HG02943 (cell line): ENCODE measurements around the gene EBF3.
"Not testable (repeated sequence)": the region's sequence is repeated elsewhere in the genome, so short reads cannot be mapped to it uniquely, and the experiment has no call there.

Experiments used
- ATAC-seq: cut with Tn5 transposase; IDR thresholded peaks from one replicate; pipeline ENCODE4 v1.9.1; 2021; ENCODE audit warnings: mild to moderate bottlenecking, low read depth, moderate library complexity; ENCODE audit not compliant: unreplicated experiment

The EBF3 gene

DNA sequence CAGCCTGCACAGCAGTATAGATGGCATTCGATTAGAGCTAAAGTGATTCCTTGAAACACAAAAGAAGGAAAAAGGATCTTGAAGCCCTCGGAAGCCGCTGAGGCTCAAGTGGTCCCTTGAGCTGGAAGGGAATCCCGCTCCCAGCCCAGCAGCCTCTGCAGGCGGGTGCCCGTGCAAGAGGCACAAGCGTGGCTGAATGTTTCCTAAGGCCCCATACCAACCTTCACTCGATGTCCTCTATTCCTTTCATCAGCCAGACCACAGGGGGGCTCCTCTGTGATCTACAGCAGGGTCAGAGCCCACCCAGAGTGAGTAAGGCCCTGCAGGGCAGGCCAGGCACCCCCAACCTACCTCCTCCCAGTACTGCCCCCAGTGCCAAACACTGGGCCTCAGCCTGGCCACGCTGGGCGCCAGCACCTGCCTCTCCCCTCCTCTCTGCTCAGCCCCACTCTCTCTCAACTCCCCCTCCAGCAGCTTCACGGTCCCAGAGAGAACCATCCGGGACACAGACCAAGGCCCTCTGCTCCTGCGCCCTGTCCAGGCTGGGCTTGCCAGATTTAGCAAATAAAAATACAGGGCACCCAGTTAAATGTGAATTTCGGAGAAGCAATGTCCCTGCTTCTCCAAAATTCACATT lies 30.5 kb downstream of the EBF3 start:
- ATAC-seq, result no peak

DNA sequence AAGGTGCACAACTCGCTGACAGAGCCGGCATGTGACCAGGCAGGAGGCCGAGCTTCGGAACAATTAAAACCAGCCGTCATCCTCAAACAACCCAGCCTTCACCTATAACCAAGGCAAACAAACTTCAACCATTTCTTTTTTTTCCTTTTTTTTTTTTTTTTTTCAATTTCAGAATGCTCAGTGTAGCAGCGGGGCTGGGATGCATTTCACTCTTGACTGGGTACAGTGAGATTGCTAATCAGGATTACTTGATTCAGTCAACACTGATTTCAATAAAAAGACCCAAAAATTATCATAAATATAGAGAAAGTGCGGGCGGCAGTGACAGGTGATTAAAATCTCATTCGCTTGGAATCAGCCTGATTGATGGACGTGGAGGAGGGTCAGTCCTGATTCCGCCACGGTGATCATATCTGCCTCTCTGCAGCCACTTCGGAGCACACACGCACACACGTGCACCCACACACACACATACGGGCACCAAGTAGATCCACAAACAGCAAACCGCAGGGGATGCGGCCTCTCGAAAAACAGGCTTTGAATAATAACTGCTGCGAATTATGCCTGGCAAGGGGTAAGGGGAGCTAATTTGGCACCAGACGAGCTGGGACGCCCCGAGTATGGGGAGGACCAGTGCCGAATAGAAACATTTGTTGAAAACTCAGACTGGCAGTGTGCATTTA lies 31.2 kb downstream of the EBF3 start:
- no peak for ATAC-seq

DNA sequence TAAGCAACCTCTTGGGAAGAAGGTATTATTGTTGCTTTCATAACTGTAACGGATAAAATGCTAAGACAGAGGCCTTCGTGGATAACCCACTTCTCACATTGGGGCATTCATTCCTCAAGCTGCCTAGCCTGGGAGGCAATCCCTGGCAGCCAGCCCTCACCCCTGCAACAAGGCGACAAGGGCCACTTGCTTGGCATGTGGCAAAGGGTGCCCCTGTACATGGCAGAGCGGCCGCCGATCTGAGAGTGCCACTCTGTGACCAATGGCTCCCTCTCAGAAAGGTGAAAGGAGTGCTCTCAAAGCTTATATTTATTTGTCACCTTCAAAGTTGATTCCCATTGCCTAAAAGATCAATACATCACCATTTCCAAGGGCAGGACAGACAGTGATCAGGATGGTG lies 31.9 kb downstream of the EBF3 start:
- ATAC-seq, result no peak

DNA sequence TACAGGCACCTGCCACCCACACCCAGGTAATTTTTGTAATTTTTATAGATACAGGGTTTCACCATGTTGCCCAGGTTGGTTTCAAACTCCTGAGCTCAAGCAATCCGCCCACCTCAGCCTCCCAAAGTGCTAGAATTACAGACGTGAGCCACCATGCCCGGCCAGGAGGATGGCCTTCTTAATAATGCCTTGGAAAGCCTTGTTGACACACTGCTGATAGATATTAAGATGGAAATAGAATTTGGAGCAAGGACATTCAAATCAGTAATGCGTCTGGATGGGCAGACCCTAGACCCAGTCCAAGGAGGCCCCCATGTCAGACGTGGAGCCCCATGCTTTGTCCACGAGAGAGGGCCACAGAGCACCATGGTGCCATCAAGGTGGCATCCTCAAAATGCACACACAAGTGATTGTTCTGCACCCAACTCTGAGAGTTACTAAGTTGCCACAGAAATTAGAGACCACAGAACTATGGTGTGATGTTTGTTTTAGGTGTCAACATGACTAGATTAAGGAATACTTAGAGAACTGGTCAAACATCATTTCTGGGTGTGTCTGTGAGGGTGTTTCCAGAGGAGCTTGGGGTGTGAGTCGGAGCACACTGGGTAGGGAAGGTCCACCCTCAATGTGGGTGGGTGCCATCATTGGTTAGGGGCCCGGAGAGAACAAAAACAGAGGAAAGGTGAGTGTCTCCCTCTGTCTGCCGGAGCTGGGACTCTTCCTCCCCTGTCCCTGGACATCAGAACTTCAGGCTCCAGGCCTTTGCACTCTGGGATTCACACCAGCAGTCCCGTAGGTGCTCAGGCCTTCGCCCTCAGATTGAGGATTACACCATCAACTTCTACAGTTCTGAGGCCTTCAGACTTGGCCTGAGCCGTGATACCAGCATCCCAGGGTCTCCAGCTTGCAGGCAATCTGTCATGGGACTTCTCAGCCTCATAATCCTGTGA lies 34.5 kb downstream of the EBF3 start:
- no peak for ATAC-seq

DNA sequence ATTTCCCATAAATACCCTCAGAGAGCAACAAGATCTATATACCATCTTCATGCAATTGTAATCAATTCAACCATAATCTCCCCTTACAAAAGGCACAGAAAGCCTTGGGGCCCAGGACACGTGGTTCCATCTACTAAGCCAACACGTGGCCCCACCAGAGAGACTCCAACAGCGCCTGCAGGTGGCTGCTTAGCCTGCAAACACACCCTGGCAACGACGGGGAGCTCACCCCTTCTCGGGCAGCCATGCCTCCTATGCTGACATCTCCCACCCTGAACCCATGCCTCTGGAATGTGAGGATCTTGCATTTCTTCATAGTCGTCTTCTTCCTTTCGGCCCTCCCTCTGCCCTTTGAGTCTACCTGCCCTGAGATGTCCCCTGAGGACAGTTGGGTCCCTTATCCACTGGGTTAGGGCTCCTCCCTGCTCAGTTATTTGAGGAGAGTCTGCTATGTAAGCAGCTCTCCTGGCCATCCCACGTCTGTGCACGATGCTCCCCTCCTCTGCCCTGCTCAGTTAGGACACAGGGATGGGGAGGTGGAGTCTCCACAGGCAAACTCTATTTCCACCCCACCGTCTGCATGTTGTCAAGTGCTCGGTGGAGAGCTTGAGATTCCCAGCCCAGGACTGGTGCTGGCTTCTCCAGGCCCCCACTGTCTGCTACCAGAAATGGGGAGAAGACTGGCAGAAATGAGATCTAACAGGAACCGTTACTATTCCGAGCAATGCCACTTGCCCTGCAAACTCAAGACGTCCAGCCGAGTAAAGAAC lies 36.5 kb downstream of the EBF3 start:
- no peak for ATAC-seq

DNA sequence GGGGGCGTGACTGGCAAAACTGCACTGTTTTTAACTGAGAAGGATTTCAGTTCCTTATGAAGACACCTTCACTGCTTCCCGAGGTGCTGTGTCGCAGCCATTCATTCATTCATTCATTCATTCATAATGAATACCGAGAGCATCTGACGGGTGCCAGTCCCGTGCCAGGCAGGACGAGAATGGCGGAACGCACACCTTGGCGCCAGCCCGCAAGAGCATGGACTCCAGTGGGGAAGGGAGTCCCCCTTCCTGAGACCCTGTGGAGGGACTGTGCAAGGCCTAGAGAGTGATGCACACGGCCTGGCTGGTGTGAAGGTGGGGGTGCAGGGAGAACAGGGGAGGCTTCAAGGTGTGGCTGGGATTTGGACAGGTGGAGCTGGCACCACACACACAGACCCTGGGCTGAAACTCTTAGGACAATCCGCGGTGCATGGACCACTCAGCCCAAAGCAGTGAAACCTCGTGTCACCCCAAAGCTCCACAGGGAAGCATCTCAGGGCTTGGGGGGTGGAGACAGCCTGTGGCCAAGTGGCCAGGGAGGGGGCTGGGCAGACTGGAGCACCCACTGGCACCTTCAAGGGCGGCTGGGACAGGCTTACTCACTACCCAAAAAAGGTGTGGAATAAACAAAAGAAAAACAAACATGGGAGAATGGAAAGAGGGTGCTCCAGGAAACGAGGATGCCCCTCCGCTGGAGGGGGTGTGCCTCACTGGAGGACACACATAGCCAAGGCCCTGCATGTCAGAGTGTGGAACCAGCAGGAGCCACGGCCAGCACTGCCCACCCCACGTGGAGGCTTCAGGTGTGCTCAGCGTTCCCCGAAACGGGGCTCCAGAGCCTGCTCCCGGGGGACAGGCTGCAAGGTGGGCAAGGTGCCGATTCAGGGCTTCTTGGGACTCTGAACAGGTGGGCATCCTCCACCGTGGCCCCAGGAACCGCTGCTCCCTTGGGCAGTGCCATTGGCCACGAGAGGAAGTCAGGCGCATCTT lies 37.7 kb downstream of the EBF3 start:
- ATAC-seq, result no peak

DNA sequence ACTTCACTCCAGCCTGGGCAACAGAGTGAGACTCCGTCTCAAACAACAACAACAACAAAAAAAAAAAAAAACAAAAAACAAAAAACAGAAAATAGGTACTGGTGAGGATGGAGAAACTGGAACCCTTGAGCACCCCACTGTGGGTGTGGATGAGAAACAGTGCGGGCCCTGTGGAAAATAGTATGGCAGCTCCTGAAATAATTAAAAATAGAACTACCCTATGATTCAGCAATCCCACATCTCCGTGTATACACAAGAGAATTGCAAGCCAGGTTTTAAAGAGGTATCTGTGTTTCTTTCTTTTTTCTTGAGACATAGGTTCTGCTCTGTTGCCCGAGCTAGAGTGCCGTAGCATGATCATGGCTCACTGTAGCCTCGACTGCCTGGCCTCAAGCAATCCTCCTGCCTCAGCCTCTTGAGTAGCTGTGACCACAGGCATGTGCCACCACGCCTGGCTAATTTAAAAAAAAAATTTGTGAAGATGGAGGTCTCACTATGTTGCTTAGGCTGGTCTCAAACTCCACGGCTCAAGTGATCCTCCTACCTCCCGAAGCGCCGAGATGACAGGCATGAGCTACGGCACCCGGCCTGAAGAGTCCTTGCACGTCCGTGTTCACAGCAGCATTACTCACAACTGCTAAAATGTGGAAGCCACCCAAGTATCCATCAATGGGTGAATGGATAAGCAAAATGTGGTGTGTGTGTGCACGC lies 39.5 kb downstream of the EBF3 start:
- no peak for ATAC-seq

DNA sequence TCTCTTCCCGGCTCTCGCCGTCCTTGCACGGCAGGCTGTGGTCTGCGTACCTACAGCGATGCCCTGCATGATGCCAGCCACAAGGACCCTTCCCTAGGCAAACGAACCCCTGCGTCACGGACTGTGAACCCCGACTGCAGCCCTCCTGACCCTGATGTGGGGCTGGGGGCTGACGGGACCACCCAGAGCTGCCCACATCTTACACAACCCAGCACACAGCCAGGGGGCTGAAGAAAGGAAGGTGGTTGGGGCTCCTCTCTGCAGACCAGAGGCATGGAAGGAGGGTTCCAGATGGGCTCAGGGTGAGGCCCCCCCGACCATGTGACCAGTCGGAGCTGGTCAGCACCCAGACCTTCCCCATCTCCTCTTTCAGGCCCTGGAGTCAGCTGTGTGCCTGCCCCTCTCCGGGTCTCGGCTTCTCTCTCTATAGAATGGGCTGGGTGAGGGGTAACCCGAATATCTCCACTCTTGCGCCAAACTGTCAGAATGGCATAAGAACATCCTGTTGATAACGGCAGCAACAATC lies 41.4 kb downstream of the EBF3 start:
- no peak for ATAC-seq

DNA sequence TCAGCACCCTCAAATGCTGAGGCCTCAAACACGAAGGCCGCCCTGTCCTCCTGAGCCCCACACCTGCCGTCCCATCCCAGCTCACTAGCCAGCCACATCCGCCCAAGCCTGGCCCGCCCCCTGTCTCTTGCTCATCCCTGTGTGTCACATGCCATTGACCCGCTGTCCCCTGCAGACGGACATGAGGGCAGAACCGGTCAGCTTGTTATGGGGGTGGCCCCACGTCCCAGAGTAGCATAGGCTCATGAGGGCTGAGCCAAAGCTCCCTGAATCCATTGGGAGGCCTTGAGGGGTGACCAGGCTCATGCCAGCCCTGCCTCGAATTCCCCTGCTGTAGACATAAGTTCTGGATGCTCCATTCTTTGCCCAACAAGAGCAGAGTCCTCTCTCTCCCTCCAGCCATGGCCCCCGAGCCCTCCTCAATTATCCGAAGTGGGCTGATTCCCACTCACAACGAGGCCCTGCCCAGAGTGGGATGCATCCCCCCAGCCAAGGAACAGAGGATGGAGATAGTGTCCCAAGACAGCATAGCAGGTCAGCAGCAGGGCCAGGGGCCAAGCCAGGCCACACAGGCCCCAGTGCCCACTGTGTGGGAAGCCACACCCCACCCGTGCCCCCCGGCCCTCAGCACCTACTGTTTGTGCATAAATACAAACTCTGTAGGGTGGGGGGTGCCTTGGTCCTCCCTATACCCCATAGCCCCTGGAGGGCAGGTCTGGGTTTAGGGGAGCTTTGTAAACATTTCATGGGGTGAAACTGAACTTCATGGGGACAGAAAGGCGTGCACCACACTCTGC lies 42.1 kb downstream of the EBF3 start:
- ATAC-seq, result no peak

DNA sequence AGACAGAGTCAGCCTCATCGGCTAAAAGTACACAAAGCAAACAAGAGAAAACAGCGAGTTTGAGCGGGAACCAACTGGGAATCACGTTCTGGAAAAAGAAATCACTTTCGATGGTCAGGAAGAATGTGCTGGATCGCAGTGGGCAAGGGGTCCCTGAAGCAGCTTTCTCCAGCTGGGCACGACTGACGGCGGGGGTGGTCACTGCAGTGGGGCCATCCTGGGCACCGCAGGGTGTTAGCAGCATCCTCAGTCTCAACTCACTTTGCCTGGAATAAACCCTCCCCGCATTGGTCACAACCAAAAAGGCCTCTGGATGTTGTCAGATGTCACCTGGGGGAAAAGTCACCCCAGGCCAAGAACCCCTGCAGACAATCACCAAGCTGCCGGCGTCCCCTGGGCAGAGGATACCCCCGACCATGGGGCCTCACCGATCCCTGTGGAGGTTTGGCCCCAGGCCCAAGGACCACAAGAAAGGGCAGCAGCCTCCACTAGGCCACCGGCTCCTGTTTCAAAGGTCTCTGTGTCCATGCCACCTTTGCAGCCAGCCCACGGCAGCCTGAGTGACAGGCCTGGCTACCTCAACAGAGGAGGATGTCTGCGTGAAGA lies 42.9 kb downstream of the EBF3 start:
- ATAC-seq, result no peak

DNA sequence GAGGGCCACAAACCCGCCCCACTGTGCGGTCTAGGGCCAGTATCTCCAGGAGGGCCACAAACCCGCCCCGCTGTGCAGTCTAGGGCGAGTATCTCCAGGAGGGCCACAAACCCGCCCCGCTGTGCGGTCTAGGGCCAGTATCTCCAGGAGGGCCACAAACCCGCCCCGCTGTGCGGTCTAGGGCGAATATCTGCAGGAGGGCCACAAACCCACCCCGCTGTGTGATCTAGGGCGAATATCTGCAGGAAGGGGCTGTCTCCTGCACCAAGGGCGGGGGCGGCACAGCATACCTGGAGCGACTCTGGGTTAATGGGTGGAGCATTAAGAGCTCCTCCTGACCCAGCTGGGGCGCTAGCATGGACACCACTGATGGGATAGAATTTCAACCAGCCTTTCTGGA lies 43.9 kb downstream of the EBF3 start:
- not testable (repeated sequence) for ATAC-seq

DNA sequence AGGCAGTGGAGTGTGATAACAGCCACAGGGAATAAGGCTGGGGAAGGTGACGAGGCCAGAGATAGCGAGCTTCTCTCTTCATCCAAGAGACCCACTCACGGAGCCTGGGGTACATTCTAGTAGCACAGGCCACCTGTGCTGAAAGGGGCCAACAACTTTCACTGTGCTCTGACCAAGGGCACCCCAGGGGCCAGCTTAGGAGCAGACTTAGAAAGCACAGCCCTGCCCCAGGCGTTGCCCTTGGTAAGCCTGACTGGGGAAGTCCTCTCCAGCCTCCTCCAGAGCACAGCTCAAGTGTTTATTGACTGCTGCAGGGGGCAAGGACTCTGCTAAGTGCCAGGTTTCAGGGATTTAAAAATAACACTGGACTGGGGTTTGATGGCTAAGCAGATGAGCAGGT lies 44.7 kb downstream of the EBF3 start:
- ATAC-seq, result no peak

DNA sequence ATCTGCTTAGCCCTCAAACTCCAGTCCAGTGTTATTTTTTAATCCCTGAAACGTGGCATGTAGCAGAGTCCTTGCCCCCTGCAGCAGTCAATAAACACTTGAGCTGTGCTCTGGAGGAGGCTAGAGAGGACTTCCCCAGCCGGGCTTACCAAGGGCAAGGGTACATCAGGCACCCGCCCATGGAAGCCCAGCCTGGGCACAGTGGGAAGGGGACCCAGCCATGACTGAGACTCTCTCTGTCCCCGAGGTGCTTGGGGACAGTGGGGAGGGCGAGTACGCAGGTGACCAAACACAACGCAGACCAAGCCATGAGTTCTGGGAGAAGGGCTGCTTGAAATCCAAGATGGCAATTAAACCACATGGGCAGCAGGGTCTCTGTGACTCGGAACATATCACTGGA lies 45.2 kb downstream of the EBF3 start:
- ATAC-seq, result no peak

DNA sequence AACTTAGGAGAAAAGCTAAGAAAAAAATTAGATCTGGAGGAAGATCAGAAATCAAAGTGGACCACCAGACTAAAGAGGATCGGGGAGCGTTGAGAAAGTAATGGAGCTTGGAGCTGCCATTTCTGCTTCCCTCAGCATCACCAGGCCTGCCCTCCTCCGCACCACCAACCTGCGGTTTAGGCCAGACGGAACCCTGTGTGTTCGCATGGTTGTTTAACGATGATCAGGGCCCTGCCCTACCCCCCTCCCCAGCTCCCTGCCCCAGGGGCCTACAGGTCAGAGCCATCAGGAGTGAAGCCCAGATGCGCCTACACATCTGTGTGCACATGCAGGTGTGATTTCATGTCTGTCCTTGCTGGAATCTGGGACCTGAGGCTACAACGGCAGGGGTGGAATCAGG lies 45.7 kb downstream of the EBF3 start:
- no peak for ATAC-seq

DNA sequence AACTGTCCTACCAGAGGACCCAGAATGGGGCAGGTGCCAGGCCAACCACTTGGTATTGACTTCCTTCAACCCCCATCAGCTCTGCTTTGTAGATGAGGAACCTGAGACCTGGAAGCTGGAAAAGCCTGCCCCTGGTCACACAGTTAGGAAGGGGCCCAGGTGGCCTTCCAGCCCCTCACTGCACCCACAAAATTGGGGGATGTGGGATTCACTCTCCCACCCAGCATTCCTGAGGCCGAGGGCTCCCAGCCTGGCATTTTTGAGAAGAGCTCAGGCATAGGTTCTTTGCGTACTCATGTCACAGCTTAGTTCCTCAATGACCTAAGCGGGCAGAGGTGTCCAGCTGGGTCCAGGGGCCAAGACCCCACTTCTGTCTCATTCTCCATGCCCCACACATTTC lies 46.1 kb downstream of the EBF3 start:
- ATAC-seq, result no peak

DNA sequence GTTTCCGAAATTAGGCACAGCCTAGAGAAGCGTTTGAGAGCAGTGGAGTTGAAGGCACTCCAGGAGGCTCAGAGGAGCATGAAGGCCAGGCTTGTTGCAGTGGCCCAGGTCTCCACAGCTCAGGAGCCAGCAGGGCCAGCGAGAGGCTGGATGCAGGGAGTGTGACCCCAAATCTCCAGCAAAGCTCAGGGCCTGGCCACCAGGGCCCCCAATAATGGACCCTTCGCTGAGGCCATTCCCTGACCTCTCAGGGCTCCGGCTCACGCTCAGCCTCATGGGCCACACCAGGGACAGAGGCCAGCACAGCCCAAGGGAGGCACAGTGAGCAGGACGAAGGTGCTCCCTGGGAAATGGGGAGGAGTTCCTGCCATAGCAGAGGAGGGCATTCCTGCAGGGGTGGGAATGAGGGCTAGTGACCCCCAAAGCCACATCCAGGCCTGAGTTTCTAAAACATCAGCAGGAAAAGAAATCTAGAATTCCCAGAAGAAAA lies 47.5 kb downstream of the EBF3 start:
- no peak for ATAC-seq
